Stimulated activated naive CD8-positive, alpha-beta T cell treated with anti-CD3 and anti-CD28 coated beads, Interleukin-15, amount 100 ng/mL, for 72 hours (primary cell): Measurements from ENCODE around the gene STBD1.
"Not testable (repeated sequence)": the region's sequence is repeated elsewhere in the genome, so short reads cannot be mapped to it uniquely, and the experiment has no call there.

Source experiments
- ATAC-seq: fragments of 150-1000 bp; cut with Tn5 transposase; 2 replicates; pipeline ENCODE4 v1.10.0; 2021; ENCODE audit warnings: mild to moderate bottlenecking, moderate library complexity
- DNase-seq, 2 donors: peaks; one replicate each; pipeline ENCODE4 v3.0.0; 2021 to 2022
- H3K27ac Mint-ChIP-seq, 2 donors: one replicate each; pipeline ENCODE4 v1.8.0; 2022; ENCODE audit warnings: mild to moderate bottlenecking in 2 of 2, mixed read lengths in 2 of 2, moderate library complexity in 2 of 2
- H3K27me3 Mint-ChIP-seq: one replicate; pipeline ENCODE4 v1.8.0; 2022; ENCODE audit warnings: mixed read lengths
- H3K4me1 Mint-ChIP-seq: one replicate; pipeline ENCODE4 v1.8.0; 2022; ENCODE audit warnings: mild to moderate bottlenecking, mixed read lengths
- H3K4me3 Mint-ChIP-seq, 2 donors: one replicate each; pipeline ENCODE4 v1.8.0; 2022; ENCODE audit warnings: mild to moderate bottlenecking in 2 of 2, mixed read lengths in 2 of 2, moderate library complexity in 1 of 2
- H3K9me3 Mint-ChIP-seq, 2 donors: one replicate each; pipeline ENCODE4 v1.8.0; 2022; ENCODE audit warnings: mixed read lengths in 2 of 2

STBD1 gene

DNA sequence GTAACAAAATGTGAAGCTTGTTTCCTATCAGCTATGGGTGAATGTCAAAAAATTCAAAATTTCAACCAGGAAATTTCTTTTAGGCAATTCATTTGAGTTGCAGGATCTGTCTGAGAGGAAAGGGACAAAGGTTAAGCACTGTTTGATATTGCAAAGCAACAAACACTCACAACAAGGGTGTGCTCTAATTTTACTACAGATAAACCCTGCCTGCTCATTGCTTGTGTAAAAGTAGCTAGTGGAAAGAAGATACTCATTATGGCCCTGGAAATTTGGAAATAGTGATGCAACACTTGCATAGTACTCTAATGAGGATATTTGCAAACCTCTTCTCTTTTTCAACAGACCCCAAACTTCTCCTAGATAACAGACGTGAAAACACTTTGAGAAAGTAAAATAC lies 27.9 kb upstream of the STBD1 start:
- ATAC-seq = no peak
- no peaks in the 10 kb centered on the region for H3K4me1 Mint-ChIP-seq
- DNase-seq = no peak
- no peaks in the 10 kb centered on the region for H3K9me3 Mint-ChIP-seq
- H3K4me3 Mint-ChIP-seq = no peak overlapping the region
- peaks cover 31% of the 10 kb centered on the region for H3K27me3 Mint-ChIP-seq
- H3K27ac Mint-ChIP-seq = no peak overlapping the region

DNA sequence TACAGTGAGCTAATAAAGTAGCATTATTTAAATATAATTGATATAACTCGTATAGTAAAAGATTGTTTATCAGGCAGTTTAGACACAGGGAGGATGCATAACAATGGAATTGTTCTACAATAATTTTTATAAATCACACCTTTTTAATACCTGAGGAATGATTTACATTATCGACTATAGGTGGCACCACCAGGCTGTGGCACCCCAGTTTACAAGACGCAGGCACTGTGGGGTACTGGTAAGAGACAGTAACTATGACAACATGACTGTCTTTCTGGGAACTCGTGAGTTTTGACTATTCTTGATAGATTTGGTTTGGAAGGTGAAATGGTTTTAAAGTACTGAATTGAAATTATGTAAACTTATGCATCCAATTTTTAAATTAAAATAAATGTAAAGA lies 27.1 kb upstream of the STBD1 start:
- H3K9me3 Mint-ChIP-seq = no peaks in the 10 kb centered on the region

DNA sequence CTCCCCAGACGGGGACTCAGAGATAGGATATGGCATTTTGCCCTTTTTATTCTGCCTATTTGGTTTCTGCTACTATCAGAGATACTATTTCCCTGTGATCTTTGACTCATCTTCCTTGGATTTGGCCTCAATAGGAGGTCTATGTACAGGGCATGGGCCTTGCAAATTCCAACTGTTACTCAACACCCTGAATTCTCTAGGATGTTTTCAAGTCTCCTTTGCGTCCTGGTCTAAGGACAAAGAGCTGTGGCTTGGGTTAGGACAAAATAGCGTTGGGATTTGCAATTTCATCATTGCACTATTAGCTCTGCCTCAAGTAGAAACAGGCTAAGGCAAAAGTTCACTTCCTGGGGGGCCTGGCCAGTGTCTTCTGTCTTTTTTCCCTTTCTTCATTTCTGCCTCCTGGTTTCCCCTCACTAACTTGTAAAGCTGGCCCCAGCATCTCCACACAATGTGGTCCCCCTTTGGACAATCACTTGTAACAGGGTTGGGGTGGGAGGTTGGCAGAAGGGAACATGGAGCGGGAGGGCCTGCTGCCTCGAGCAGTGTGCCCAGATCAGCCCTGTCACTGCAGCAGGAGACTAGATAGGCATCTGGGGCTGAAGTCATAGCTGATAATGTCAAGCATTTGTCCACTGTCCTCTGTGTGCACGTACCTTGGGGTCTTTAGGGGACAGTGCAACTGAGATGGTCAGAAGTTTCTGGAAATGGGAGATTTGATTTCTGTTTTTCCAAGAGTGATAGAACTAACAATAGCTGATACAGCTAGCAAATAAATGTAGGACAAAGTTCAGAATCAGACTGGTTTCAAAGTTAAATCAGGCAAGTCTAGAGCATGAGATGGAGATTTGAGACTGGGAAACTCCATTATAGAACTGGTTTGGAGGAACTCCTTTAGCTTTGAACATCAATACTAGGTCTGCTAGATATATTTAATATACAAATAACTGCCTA lies 25.8 kb upstream of the STBD1 start:
- ATAC-seq (peak; percentile 15), DNase-seq (no peak)
- no peaks in the 10 kb centered on the region for H3K9me3 Mint-ChIP-seq
- no peak overlapping the region for H3K27ac Mint-ChIP-seq
- peaks cover 19% of the 10 kb centered on the region for H3K27me3 Mint-ChIP-seq
- no peaks in the 10 kb centered on the region for H3K4me1 Mint-ChIP-seq
- H3K4me3 Mint-ChIP-seq = no peak overlapping the region

More for the DNA sequence above, 27.1 kb upstream of the STBD1 start:
- peaks cover 31% of the 10 kb centered on the region for H3K27me3 Mint-ChIP-seq
- ATAC-seq = peak; percentile 76
- H3K4me3 Mint-ChIP-seq = no peak overlapping the region
- H3K27ac Mint-ChIP-seq = no peak overlapping the region
- H3K4me1 Mint-ChIP-seq = no peaks in the 10 kb centered on the region
- DNase-seq = peak in 1 of 2 donors; percentile 20

DNA sequence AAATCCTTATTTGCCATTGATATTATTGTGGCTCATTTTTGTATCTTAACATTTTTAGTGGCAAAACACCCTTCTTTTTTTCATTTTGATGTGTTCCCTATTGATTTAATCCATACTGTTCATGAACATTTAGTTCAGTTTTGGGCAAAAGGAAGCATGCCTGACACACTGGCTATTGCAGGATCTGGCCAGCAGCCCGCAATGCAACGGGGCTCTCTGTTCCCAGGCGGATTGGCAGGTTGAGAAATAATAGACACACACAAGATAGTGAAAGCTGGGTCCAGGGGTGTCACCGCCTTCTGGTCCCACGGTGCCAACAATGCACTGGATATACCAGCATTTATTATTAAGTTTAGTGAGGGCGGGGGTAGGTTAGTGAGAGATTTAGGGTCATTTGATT lies 24.9 kb upstream of the STBD1 start:
- DNase-seq, H3K4me1 Mint-ChIP-seq, ATAC-seq, H3K27ac Mint-ChIP-seq, H3K4me3 Mint-ChIP-seq, H3K9me3 Mint-ChIP-seq: not testable (repeated sequence)
- H3K27me3 Mint-ChIP-seq = peaks cover 11% of the 10 kb centered on the region

DNA sequence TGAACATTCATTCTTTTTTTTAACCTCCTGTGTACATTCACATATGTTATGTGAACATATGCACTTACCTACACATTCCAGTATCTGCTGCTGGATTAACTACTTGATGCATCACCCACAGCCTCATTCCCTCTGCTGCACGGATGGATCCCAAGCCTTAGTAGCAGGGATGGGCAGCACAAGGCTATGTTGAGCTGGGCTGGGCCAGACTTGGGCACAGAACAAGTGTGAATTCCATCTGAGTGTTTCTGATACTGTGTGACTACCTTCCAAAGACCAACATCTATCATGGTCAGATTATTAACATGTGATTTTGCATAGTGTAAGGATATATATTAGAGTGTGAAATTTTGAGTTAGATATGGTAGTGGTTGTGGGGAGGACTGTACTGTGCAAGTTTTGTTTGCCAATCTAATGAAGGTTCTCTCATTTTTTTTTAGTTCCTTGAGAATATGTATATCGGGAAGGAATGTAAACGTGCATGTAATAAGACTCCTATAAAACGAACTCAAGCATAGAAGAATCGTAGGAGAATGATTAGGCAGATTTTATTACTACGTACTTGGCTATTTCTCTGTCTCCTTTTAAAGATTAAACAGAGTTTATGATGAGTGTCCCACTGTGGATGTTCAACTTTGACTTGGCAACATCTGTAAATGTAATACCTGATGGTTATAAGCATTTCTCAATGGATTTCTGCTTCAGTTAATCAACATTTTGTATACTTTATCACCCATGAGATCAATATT lies 23.4 kb upstream of the STBD1 start:
- Mint-ChIP-seq H3K4me3 (no peak overlapping the region), H3K27ac (no peak overlapping the region), H3K4me1 (no peaks in the 10 kb centered on the region), H3K9me3 (peaks cover 0 to 9% of the 10 kb centered on the region in 2 donors), H3K27me3 (no peaks in the 10 kb centered on the region)
- ATAC-seq (no peak), DNase-seq (no peak)

DNA sequence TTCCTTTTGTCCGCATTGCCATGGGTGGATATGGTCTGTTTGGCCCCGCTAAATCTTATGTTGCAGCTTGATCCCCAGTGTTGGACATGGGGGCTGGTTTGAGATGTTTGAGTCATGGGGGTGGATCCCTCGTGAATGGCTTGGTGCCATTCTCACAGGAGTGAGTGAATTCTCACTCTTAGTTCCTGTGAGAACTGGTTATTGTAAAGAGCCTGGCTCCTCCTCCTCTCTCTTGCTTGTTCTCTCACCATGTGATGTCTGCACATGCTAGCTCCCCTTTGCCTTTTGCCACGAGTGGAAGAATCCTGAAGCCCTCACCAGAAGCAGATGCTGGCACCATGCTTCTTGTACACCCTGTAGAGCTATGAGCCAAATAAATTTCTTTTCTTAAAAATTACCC lies 22.6 kb upstream of the STBD1 start:
- no peaks in the 10 kb centered on the region for H3K4me1 Mint-ChIP-seq
- no peak overlapping the region for H3K27ac Mint-ChIP-seq
- H3K27me3 Mint-ChIP-seq = no peaks in the 10 kb centered on the region
- H3K9me3 Mint-ChIP-seq = peaks cover 0 to 9% of the 10 kb centered on the region in 2 donors
- no peak overlapping the region for H3K4me3 Mint-ChIP-seq
- no peak for ATAC-seq
- DNase-seq = no peak

DNA sequence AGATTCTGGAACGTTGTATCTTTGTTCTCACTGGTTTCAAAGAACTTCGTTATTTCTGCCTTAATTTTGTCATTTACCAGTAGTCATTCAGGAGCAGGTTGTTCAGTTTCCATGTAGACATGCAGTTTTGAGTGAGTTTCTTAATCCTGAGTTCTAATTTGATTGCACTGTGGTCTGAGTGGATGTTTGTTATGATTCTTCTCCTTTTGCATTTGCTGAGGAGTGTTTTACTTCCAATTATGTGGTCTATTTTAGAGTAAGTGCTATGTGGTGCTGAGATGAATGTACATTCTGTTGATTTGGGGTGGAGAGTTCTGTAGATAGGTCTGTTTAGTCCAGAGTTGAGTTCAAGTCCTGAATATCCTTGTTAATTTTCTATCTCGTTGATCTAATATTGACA lies 18.7 kb upstream of the STBD1 start:
- not testable (repeated sequence) for H3K27me3 Mint-ChIP-seq, DNase-seq, ATAC-seq, H3K9me3 Mint-ChIP-seq, H3K27ac Mint-ChIP-seq, H3K4me1 Mint-ChIP-seq, H3K4me3 Mint-ChIP-seq

DNA sequence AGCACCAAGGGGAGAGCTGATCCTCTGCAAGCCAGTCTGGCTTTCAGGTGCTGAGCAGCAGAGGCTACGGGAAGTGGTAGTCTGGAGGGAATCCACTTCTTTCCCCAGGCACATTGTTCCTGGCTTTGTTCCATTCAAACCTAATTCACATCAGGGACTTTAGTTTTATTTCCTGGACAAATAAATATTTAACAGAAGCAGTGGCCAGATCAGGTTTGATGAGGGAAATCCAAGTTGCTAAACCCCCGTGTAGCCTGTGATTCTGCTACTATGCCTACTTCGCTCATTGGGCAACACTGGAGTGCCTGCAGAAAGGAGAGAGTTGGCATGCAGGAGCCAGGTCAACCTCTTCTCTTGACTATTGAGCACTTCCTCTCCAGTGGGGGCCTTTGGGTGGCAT lies 13.8 kb upstream of the STBD1 start:
- Mint-ChIP-seq H3K4me1 (no peaks in the 10 kb centered on the region), H3K4me3 (no peak overlapping the region), H3K27ac (no peak overlapping the region), H3K9me3 (peaks cover 12 to 19% of the 10 kb centered on the region in 2 donors), H3K27me3 (peaks cover 14% of the 10 kb centered on the region)
- DNase-seq (no peak), ATAC-seq (no peak)

DNA sequence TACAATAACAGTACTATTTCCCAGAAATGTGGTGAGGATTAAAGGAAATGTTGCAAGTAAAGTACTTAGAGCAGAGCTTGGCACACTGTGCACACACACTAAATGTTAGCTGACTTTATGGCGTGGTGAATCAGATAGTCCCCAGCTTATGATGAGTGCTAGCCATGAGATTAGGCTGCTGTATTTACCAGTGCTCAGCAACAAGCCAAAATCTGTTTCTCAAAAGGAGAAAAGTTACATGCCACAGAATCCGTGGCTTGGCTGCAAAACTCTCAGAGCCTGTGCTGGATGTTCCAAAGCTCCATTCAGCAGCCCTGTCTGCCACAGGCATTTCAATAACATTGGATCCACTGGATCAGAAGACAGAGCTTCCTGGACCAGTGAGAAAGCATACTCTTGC lies 12.8 kb upstream of the STBD1 start:
- no peak overlapping the region for H3K27ac Mint-ChIP-seq
- peaks cover 17 to 29% of the 10 kb centered on the region in 2 donors for H3K9me3 Mint-ChIP-seq
- no peak overlapping the region for H3K4me3 Mint-ChIP-seq
- ATAC-seq (no peak), DNase-seq (no peak)
- no peaks in the 10 kb centered on the region for H3K4me1 Mint-ChIP-seq
- peaks cover 14% of the 10 kb centered on the region for H3K27me3 Mint-ChIP-seq

DNA sequence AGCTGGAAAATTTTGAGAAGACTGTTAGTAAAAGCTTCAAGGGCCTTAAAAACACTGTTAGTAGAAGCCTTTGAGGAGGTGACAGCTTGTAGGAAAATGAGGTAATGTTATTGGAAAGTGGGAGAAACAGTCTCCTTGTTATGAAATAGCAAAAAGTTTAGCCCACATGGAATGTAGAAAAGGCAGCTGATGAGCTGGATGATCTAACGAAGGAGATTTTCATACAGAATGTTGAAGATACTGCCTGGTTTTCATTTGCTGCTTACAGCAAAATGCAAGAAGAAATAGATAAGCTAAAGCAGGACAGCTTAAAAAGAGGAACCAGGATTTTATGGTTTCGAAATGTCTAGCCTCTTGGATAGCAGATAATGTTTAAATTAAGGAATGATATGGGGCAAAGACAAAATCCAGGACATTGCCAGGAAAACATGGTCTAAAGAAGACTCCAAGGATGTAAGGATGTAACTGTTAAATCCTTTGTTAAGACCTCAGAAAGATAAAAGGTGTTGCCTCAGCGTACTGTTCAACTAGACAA lies 10.2 kb upstream of the STBD1 start:
- H3K9me3 Mint-ChIP-seq = peaks cover 20 to 29% of the 10 kb centered on the region in 2 donors
- H3K4me3 Mint-ChIP-seq = no peak overlapping the region
- no peak overlapping the region for H3K27ac Mint-ChIP-seq
- DNase-seq (no peak), ATAC-seq (no peak)
- H3K4me1 Mint-ChIP-seq = peaks cover 8% of the 10 kb centered on the region
- peaks cover 14% of the 10 kb centered on the region for H3K27me3 Mint-ChIP-seq

DNA sequence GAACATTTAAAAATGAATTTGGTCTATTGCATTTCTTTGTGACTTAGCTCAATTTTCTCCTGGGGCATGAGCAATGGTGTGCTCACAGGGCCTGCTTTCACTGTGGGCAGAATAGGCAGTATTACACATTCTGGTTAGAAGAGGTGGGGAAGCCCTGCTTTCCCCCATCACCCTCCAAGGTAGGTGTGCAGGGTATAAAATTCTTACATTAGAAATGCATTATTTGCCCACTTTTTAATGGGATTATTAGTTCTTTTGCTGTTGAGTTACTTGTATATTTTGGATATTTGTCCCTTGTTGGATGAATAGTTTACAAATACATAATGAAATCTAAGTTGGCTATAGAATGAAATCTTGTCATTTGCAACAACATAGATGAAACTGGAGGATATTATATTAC lies 8.3 kb upstream of the STBD1 start:
- H3K27me3 Mint-ChIP-seq = peaks cover 16% of the 10 kb centered on the region
- ATAC-seq (no peak), DNase-seq (no peak)
- no peak overlapping the region for H3K27ac Mint-ChIP-seq
- H3K4me1 Mint-ChIP-seq = peaks cover 19% of the 10 kb centered on the region
- H3K9me3 Mint-ChIP-seq = peaks cover 20 to 29% of the 10 kb centered on the region in 2 donors
- H3K4me3 Mint-ChIP-seq = no peak overlapping the region

DNA sequence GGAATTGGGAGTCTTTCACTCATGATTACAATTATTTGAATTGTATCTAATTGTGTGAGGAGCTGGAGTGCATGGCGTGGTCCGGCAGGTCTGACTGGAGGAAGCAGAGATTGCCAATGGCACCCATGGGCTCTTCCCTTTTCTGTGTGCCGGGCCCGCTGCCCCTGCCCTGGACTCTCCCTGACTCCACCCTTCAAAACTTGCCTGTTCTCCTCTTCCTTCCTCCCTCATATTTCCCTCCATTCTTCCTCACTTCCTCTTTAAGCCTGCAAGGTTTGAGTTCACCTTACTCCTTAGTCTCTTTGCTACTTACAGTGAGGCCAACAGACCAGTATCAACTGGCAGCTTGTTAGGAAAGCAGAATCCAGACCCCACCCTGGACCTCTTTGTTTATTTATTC lies 6.5 kb upstream of the STBD1 start:
- H3K27me3 Mint-ChIP-seq = peaks cover 25% of the 10 kb centered on the region
- H3K4me3 Mint-ChIP-seq = no peak overlapping the region
- no peak overlapping the region for H3K27ac Mint-ChIP-seq
- ATAC-seq (no peak), DNase-seq (no peak)
- peaks cover 15 to 29% of the 10 kb centered on the region in 2 donors for H3K9me3 Mint-ChIP-seq
- peaks cover 26% of the 10 kb centered on the region for H3K4me1 Mint-ChIP-seq

DNA sequence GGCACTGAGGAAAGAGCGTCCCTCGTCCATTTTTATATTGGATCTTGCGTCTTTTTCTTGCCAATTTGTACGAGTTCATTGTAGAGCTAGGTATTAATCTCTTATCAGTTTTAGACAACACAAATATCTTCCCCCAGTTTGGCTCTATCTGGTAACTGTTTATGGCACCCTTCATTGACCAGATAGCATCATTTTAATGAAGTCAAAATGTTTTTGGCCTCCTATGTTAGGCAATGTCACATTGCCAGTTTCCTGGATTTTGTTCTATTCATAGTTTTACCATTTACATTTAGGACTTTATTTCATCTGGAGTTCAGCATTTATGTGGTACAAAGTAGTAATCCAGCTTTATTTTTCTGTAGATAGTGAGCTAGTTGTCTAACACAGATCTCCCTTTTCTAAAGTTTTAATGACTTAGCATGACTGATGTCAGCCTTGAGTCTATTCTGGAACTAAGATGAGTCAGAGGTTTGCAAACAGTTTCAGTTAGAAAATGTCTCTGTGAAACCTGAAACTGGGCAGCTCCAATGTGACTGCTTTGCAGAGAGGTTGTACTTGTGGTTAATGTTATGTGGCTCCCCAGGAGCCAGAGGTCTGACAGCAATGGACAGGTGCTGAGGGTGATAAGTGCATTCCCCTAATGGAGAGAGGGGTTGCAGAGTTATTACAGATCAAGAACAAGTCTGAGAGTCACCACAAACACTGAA lies 5.3 kb upstream of the STBD1 start:
- H3K4me3 Mint-ChIP-seq = no peak overlapping the region
- DNase-seq (peak; percentile 46 to 69), ATAC-seq (peak; percentile 89)
- H3K9me3 Mint-ChIP-seq = peaks cover 13 to 23% of the 10 kb centered on the region in 2 donors
- H3K4me1 Mint-ChIP-seq = peaks cover 34% of the 10 kb centered on the region
- H3K27me3 Mint-ChIP-seq = peaks cover 25% of the 10 kb centered on the region
- H3K27ac Mint-ChIP-seq = peak overlapping the region in 1 of 2 donors; percentile 51

DNA sequence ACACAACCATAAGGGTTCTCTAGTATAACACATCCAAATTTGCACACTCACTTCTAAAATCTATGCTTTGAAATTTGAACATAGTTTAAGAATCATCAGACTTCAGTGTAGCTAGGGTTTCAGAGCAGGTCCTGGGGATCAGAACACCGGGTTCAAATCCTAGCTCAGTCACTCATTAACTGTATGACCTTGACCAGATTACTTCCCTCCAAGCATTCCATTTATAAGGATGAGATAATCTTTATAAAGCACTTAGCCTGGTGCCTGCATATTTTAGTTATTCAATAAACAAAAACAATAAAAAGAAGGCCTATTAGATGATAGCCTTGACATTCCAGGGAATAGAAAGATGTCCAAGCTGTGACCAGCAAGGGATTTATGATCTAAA lies 4.8 kb upstream of the STBD1 start:
- peaks cover 31% of the 10 kb centered on the region for H3K27me3 Mint-ChIP-seq

DNA sequence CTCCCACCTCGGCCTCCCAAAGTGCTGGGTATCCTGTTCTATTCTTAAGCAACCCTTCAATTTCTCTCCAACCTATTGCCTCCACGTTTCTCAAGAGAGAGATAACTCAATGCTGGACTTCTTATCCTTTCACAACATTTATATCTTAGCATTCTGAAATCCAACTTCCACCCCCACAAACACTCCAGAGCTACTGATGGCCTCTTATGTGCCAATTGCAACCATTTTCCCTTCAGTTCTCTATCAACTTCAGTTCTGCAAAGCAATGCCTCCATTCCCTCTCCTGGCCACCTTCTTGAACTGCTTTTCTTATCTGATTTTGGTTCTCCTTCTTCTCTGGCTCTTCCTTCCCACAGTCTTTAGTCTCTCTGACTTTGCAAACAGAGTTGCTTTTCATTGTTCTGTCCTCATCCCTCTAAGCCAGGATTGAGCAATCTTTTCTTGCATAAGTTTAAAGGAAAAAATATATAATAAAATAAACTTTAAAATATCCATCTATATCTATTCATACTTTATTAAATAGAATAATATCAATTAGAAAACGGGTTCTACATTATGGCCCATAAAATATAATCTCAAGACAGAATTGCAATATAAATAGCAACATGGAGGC lies 3.6 kb upstream of the STBD1 start:
- ATAC-seq = no peak
- H3K27me3 Mint-ChIP-seq = peaks cover 40% of the 10 kb centered on the region
- peaks cover 41% of the 10 kb centered on the region for H3K4me1 Mint-ChIP-seq
- H3K9me3 Mint-ChIP-seq = peaks cover 8% of the 10 kb centered on the region in 2 donors
- H3K27ac Mint-ChIP-seq = no peak overlapping the region
- no peak overlapping the region for H3K4me3 Mint-ChIP-seq
- no peak for DNase-seq

More for the DNA sequence above, 4.8 kb upstream of the STBD1 start:
- peaks cover 8 to 19% of the 10 kb centered on the region in 2 donors for H3K9me3 Mint-ChIP-seq
- ATAC-seq = no peak
- DNase-seq = no peak
- H3K4me3 Mint-ChIP-seq = no peak overlapping the region
- H3K27ac Mint-ChIP-seq = no peak overlapping the region
- peaks cover 39% of the 10 kb centered on the region for H3K4me1 Mint-ChIP-seq
